Cardiac fibroblast (primary cell): Measurements from ENCODE around the gene ABCA10.
"Not testable (repeated sequence)": the region's sequence is repeated elsewhere in the genome, so short reads cannot be mapped to it uniquely, and the experiment has no call there.

Source experiments
- DNase-seq, 2 donors: peaks; one replicate each; pipeline versions ENCODE4 v3.0.0 to v3.0.0-alpha.2; 2010; ENCODE audit warnings: low read depth in 2 of 2
- H3K4me3 ChIP-seq, 2 donors: replicated peaks in 1 of 2; 1 replicate in 1 of 2; 2 replicates in 1 of 2; pipeline ENCODE4 v1.5.1; 2011; ENCODE audit warnings: low read depth in 2 of 2, low read length in 2 of 2, mild to moderate bottlenecking in 2 of 2, moderate library complexity in 1 of 2
- CTCF ChIP-seq: IDR thresholded peaks from one replicate; pipeline ENCODE4 v1.5.1; 2011; ENCODE audit warnings: low read depth, mild to moderate bottlenecking, low read length, inconsistent platforms

ABCA10 gene

GRCh38 chr17:69213059-69213813, 15.4 kb downstream of the ABCA10 start:
- H3K4me3 ChIP-seq, result no peak overlapping the region
- no peak for TF ChIP-seq CTCF
- peak in 1 of 2 donors; percentile 8 for DNase-seq

- DNase-seq, result no peak
- no peak overlapping the region for H3K4me3 ChIP-seq
- no peak for TF ChIP-seq CTCF
Observed at GRCh38 chr17:69208640-69209039, 20.0 kb downstream of the ABCA10 start.

- no peak for TF ChIP-seq CTCF
- no peak for DNase-seq
- H3K4me3 ChIP-seq, result no peak overlapping the region
Observed at GRCh38 chr17:69207151-69207550, 21.5 kb downstream of the ABCA10 start.

GRCh38 chr17:69198238-69198637, 30.4 kb downstream of the ABCA10 start:
- no peak overlapping the region for H3K4me3 ChIP-seq
- TF ChIP-seq CTCF, result no peak
- peak in 1 of 2 donors; percentile 8 for DNase-seq

- not testable (repeated sequence) for DNase-seq, H3K4me3 ChIP-seq
Observed at GRCh38 chr17:69196105-69196653, 32.4 kb downstream of the ABCA10 start.

- TF ChIP-seq CTCF, result no peak
Observed at GRCh38 chr17:69192754-69193153, 35.9 kb downstream of the ABCA10 start.

GRCh38 chr17:69188796-69189195, 39.8 kb downstream of the ABCA10 start:
- no peak for DNase-seq
- H3K4me3 ChIP-seq, result no peak overlapping the region
- TF ChIP-seq CTCF, result no peak

More at GRCh38 chr17:69192754-69193153, 35.9 kb downstream of the ABCA10 start:
- DNase-seq, result no peak
- H3K4me3 ChIP-seq, result no peak overlapping the region
